NCI-H146 (cell line): ENCODE data around the gene GLT6D1.

Source experiments
- DNase-seq: peaks from one replicate; lab custom pipeline; 2025; lab: John Stamatoyannopoulos, UW

The GLT6D1 gene

DNA sequence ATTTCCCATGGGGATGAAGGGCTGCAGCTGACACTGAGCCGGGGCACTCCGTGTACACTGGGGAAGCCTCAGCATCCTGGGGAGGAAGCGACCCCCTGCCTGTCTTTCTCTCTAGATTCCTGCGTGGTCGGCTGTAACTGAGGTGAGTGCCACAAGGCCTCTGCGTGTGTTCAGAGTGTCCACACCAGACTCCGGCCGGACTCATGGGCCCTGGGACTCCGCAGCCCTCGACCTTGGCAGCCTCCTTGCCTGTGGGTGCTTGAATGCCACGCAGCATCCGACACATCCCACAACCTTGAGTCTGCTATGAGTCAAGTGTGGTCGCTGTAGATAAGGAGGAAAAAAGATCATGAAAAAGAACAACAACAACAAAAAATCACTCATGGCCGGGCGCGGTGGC is 54.4 kb downstream of the GLT6D1 start:
- no peak for DNase-seq

DNA sequence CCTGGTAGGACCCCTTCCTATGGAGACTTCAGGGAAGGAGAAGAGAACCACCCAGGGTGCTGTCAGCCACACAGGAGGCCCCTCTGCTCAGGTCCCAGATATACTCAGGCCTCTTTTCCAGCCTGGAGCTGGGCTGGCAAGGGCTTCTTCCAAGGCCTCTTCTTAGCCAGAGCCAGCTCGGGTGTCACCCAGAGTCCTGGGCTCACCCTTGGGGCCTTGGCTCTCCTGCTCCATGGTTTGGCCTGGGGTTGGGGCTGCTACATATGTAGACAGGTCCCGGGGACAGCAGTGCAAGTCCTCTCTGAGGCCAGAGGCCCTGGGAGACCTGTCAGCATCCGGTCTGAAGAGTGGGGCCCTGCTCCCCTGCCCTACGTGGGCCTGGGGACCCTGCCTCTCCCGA is 55.0 kb downstream of the GLT6D1 start:
- no peak for DNase-seq

DNA sequence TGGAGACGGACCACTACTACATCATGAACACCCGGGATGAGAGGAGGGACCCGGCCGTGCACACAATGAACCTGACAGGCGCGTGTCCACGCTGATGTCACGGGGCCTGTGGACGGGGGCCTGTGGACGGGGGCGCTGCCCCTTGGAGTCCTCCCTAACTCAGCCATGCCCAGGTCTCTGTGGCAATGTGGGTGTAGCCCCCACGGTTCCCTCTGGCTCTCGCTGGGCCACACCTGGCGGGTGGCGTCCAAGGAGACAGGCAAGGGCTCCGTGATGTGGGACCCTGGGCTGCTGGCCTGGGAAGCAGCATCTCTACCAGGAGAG is 55.7 kb downstream of the GLT6D1 start:
- no peak for DNase-seq

DNA sequence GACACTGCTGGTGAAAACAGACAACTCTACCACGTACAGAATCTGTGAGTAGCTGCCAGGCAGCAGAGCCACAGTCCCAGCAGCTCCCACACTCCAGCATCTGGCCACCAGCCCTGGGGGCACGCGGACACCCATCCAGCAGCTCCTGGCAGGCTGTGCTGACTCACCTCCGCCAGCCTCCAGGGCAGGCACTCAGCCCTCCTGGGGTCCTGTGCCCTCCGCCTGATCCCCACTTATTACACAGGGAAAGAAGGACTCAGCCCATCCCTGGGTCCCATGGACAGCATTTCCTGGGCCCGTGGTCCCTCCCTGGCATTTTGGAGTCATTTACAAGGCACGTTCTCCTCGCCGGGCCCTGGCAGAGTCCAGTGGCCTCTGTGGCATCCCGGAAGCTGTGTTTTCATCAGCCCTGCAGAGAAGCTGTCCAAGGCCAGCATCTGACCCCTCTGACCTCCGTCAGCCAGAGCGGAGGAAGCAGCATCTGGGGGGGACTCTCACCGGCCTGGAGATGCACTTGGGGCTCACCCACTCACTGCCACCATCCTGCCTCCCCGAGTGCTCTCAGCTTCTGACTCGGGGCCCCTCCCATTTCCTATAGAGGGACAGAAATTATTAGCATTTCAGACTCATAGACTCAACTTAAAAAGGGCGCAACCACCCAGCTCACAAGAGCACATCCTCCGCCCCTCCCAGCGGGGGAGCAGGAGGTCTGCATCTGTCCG is 56.2 kb downstream of the GLT6D1 start:
- DNase-seq, result no peak

DNA sequence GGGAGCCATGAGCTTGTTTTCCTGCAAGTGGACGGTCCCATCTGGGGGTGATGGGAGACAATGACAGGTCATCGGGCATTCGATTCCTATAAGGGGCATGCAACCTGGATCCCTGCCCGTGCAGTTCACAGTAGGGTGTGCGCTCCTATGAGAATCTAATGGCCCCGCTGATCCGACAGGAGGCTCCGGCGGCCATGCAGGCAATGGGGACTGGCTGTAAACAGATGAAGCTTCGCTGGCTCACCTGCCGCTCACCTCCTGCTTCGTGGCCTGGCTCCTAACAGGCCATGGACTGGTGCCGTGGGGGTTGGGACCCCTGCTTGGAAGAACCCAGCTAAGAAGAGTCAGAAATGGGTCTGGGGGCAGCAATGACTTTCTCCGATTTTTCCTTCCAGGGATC is 56.8 kb downstream of the GLT6D1 start:
- no peak for DNase-seq

DNA sequence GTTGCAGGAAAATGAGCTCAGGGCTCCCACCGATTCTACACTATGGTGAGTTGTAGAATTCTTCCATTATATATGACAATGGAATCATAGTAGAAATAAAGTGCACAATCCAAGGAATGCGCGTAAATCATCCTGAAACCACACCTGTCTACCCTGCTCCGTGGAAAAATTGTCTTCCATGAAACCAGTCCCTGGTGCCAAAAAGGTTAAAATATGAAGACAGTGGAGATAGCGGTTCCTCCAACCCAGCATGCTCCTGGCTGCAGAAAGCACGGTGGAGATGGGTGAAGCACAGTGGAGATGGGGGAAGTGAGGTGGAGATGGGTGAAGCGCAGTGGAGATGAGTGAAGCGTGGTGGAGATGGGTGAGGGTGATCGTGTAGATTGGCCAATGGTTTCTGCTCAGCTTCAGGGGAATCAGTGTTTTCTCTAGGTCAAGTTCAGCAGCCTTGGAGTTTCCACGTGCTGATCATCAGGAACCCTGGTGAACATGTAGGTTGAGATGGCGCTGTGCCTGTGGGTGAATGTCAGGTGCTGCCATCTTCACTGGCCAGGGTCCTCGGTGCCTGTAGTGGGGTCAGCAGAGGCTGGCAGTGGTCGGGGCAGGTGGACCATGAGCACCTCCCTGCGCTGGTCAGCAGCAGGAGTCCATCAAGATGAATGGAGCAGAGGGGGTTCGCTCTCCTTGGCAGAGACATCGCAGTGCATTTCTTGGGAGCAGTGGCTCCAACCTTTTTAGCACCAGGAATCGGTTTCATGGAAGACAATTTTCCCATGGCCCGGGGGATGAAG is 57.5 kb downstream of the GLT6D1 start:
- no peak for DNase-seq

DNA sequence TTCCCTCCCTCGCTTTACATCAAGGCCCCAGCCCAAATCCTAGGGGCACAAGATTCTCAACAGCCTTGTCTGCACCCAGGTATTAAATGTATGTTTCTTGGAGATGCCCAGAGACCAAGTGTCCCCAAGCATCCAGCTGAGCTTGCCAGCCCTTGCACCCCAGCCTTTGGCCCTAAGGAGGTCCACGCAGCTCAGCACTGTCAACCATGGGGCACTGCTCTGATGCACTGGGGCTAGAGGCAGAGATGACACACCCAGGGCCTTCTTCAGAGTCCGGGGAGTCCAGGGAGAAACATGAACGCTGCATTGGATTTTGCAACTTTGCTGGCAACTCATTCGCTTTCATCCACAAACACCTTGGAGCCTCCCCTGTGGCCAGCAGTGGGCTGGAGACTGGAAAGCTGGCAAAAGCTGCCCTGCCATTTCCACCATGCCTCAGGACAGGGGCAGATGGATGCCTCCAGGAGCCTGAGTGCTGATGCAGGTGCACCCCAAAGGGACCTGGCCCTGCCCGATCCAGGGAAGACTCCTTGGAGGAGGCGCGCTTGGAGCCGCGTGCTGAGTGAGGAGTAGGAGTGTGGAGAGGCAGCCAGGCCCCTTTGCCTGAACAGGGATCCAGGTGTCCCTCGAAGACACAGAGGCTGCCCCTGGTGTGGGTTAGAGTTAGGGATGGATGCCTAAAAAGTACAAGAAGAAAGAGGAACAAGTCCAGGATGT is 58.5 kb downstream of the GLT6D1 start:
- DNase-seq, result no peak

DNA sequence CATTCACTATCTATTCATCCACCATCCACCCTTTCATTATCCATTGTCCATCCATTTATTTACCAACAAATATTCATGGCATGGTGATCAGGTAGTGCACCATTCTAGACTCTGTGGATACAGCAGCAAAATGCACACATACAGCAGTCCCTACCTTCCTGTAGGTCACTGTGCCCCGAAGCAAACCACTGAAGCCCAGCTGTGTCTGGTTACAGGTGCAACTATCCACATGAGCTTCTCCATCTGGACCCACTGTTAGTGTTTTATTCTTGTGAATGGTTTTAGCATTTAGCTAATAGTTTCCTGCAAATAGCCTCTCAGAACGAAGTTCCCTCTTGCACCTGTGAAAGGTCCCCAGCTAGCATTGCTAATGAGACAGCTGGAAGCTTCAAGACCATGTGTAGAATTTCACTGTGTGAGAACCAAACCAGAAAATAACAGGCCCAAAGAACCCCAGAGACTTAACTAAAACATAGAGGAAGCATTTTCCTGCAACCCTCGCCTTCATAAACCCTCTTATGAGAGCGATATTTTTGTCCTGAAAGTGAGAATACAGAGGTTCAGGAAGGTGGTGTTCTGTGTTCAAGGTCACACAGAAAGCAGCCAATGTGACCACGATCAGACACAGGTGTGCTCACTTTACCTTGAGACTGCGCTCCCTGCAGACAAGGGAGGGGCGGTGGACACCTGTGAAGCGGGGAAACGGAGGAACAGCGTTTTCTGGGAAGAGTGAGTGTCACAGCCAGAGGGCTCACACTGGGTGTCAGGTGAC is 59.3 kb downstream of the GLT6D1 start:
- DNase-seq, result no peak

DNA sequence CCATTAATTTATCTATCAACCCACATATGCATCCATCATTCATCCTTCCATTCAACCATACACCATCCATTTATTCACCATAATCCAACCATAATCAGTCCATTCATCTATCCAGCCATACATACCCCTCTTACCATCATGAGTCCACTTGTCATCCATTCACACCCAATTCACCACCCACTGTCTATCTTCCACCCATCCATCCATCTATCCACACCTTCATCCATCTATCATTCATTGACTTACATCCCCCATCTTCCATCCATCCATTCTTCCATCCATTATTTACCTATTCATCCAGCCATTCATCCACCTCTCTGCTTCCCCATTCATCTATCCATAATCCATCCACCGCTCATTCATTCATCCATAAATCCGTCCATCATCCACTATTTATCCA is 60.0 kb downstream of the GLT6D1 start:
- no peak for DNase-seq

DNA sequence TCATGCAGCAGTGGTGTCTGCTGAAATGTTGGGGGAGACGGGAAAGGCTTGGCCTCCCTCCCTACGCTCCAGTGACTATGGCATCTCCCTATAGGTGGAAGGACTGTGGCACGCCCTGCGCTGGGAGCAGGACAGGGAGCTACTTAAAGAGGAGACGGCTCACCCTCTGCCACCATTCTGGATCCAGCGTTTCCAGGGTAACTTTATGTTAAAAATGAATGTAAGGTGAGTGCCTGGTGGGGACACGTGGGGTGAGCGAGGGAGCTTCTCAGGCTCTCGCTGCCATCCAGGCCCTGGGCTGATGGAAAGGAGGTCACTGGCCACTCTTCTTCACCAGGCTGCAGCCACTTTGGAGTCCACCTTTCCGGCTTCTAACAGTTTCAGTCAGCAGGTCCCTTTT is 62.1 kb downstream of the GLT6D1 start:
- no peak for DNase-seq

DNA sequence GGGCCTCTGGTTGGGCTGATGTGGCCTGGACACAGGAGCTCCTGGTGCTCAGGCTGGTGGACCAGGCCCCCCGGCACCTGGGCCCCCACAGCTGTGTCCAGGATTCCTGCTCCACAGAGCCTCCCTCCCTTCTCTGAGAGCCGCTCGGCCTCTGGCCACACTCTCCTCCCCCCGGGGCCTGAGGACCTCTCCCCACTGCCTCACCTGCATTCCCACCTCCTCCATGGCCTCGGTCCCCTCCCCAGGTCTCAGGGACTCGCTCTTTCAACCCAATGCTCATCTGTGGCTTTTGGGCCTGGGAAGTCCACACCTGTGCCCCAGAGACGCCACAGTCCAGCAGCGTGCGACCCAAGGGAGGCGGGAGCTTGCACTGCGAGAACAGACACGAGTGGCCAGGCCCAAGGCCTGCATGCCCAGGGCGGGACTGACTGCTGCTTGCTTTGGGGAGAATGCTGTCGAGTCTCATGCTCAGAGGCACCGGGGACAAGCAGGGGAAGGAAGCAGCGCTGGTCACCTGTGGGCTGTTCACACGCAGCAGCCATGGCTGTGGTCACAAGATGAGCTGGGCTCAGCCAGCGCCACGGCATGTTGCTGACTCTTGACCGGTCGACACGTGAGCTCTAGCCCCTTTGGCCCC is 63.2 kb downstream of the GLT6D1 start:
- DNase-seq, result no peak

DNA sequence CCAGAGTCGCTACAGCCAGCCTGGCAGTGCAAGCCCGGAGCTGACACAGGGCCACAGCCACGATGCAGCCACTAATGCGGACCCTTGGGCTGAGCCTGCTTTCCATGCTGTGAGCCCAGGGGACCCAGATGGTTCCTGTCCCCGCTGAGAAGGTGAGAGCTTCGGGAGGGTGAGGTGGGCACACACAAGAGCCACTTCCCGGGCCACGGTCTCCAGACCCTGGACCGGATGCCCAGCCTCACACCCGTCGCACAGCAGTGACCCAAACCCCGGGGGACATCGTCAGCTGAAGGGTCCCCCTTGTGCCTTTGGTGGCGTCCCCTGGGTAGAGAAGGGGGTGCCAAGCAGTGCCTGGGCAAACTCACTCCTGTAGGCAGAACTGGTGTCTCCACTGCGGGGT is 64.4 kb downstream of the GLT6D1 start:
- no peak for DNase-seq

DNA sequence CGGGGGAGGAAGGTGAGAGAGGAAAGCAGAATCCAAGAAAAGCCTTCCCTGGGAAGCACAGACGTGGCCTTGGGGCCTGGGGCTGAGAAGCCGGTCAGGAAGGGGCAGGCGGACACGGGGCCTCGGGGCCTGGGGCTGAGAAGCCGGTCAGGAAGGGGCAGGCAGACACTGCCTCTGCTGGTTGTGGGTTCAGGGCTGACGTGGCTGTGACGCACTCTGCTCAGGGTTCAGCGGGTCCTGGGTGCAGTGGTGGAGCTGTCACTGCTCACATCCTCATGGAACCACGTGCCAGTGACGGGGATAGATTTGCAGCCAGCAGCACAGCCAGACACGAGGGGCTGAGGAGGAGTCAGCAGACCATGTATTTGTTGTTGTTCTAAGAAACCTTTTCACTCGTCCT is 65.0 kb downstream of the GLT6D1 start:
- no peak for DNase-seq
